HEK293 (cell line): ENCODE measurements around the gene GABRB2.

Experiments used
- CTCF ChIA-PET: fragments of 350-600 bp; formaldehyde crosslinking; extraction: SDS; loops from one replicate; lab custom pipeline; 2021; ENCODE audit warnings: antibody characterized with exemption; lab: Yijun Ruan, JAX
- POLR2A ChIA-PET: fragments of 300-600 bp; formaldehyde crosslinking; extraction: SDS; loops from one replicate; lab custom pipeline; 2020; ENCODE audit warnings: antibody characterized with exemption, inconsistent platforms; lab: Yijun Ruan, JAX
- H3K27ac ChIP-seq: fragments of 200-500 bp; sonication (Bioruptor generic); 2 replicates; pipeline ENCODE4 v1.5.1; 2014; ENCODE audit warnings: low read depth, low read length, control low read depth, inconsistent platforms; ENCODE audit errors: extremely low read depth
- H3K36me3 ChIP-seq, 2 experiments: fragments of 200-500 bp in 1 of 2; sonication (Bioruptor generic) in 1 of 2; 1 replicate in 1 of 2; 2 replicates in 1 of 2; pipeline ENCODE4 v1.5.1; 2014 to 2017; ENCODE audit warnings: inconsistent platforms in 2 of 2, low read length in 2 of 2; ENCODE audit not compliant: control insufficient read depth in 2 of 2, insufficient read depth in 1 of 2
- H3K4me1 ChIP-seq: fragments of 200-500 bp; sonication (Bioruptor generic); 2 replicates; pipeline ENCODE4 v1.5.1; 2014; ENCODE audit warnings: mild to moderate bottlenecking, low read length, inconsistent platforms; ENCODE audit not compliant: control insufficient read depth, insufficient read depth
- H3K4me3 ChIP-seq: 2 replicates; pipeline ENCODE4 v1.5.1; 2011; ENCODE audit warnings: low read depth, mild to moderate bottlenecking, control low read depth, low read length, moderate library complexity
- H3K9me3 ChIP-seq: fragments of 200-500 bp; sonication (Bioruptor generic); 2 replicates; pipeline ENCODE4 v1.5.1; 2014; ENCODE audit warnings: low read depth, low read length, inconsistent platforms; ENCODE audit not compliant: control insufficient read depth, insufficient read depth
- AEBP2 ChIP-seq: fragments of 450-650 bp; formaldehyde crosslinking; IDR thresholded peaks from 2 replicates; pipeline ENCODE4 v1.5.1; 2016; ENCODE audit warnings: missing biosample characterization, missing genetic modification characterization, borderline replicate concordance
- BCL11A ChIP-seq: fragments of 450-650 bp; formaldehyde crosslinking; IDR thresholded peaks from 2 replicates; pipeline ENCODE4 v1.5.1; 2016; ENCODE audit warnings: low read depth, missing biosample characterization, missing genetic modification characterization
- GLI2 ChIP-seq: fragments of 450-650 bp; formaldehyde crosslinking; IDR thresholded peaks from 2 replicates; pipeline ENCODE4; 2017; ENCODE audit warnings: missing biosample characterization, missing genetic modification characterization, low read depth, borderline replicate concordance
- KLF1 ChIP-seq: fragments of 450-650 bp; formaldehyde crosslinking; IDR thresholded peaks from 2 replicates; pipeline ENCODE4 v1.5.1; 2016; ENCODE audit warnings: missing biosample characterization, missing genetic modification characterization
- KLF8 ChIP-seq: fragments of 450-650 bp; formaldehyde crosslinking; IDR thresholded peaks from 2 replicates; pipeline ENCODE4 v1.5.1; 2016; ENCODE audit warnings: missing biosample characterization, missing genetic modification characterization
- MZF1 ChIP-seq: fragments of 450-650 bp; formaldehyde crosslinking; IDR thresholded peaks from 2 replicates; pipeline ENCODE4 v1.5.1; 2017; ENCODE audit warnings: missing biosample characterization, missing genetic modification characterization, borderline replicate concordance
- OSR2 ChIP-seq: fragments of 450-650 bp; formaldehyde crosslinking; IDR thresholded peaks from 2 replicates; pipeline ENCODE4 v1.5.1; 2016; ENCODE audit warnings: missing biosample characterization, missing genetic modification characterization
- OVOL3 ChIP-seq: fragments of 450-650 bp; formaldehyde crosslinking; IDR thresholded peaks from 2 replicates; pipeline ENCODE4 v1.5.1; 2016; ENCODE audit warnings: missing biosample characterization, missing genetic modification characterization
- REPIN1 ChIP-seq: fragments of 450-650 bp; formaldehyde crosslinking; IDR thresholded peaks from 2 replicates; pipeline ENCODE4 v1.5.1; 2017; ENCODE audit warnings: missing biosample characterization, missing genetic modification characterization, low read depth
- SP2 ChIP-seq: fragments of 450-650 bp; formaldehyde crosslinking; IDR thresholded peaks from 2 replicates; pipeline ENCODE4 v1.5.1; 2016; ENCODE audit warnings: missing biosample characterization, missing genetic modification characterization
- TCF7L2 ChIP-seq: IDR thresholded peaks from 2 replicates; pipeline ENCODE4 v1.6.1; 2011; ENCODE audit warnings: low read depth, mild to moderate bottlenecking, inconsistent platforms, low read length, moderate library complexity, borderline replicate concordance
- WT1 ChIP-seq: fragments of 450-650 bp; formaldehyde crosslinking; IDR thresholded peaks from 2 replicates; pipeline ENCODE4 v1.5.1; 2016; ENCODE audit warnings: missing biosample characterization, missing genetic modification characterization
- ZBTB21 ChIP-seq: fragments of 450-650 bp; formaldehyde crosslinking; IDR thresholded peaks from 2 replicates; pipeline ENCODE4 v1.5.1; 2017; ENCODE audit warnings: missing biosample characterization, missing genetic modification characterization
- ZBTB48 ChIP-seq: fragments of 450-650 bp; formaldehyde crosslinking; IDR thresholded peaks from 2 replicates; pipeline ENCODE4 v1.5.1; 2016; ENCODE audit warnings: missing biosample characterization, missing genetic modification characterization
- ZBTB8A ChIP-seq: fragments of 450-650 bp; formaldehyde crosslinking; IDR thresholded peaks from 2 replicates; pipeline ENCODE4 v1.5.1; 2016; ENCODE audit warnings: missing biosample characterization, missing genetic modification characterization
- ZFHX2 ChIP-seq: fragments of 450-650 bp; formaldehyde crosslinking; conservative IDR thresholded peaks from 2 replicates; pipeline ENCODE4 v1.5.1; 2016; ENCODE audit warnings: missing biosample characterization, missing genetic modification characterization
- ZFP37 ChIP-seq: fragments of 450-650 bp; formaldehyde crosslinking; IDR thresholded peaks from 2 replicates; pipeline ENCODE4 v1.5.1; 2016; ENCODE audit warnings: missing biosample characterization, missing genetic modification characterization
- ZFP41 ChIP-seq: fragments of 450-650 bp; formaldehyde crosslinking; IDR thresholded peaks from 2 replicates; pipeline ENCODE4 v1.5.1; 2016; ENCODE audit warnings: missing biosample characterization, missing genetic modification characterization, borderline replicate concordance
- ZFP69B ChIP-seq: fragments of 450-650 bp; formaldehyde crosslinking; IDR thresholded peaks from 2 replicates; pipeline ENCODE4 v1.5.1; 2016; ENCODE audit warnings: missing biosample characterization, missing genetic modification characterization
- ZNF146 ChIP-seq: fragments of 450-650 bp; formaldehyde crosslinking; IDR thresholded peaks from 2 replicates; pipeline ENCODE4 v1.5.1; 2016; ENCODE audit warnings: missing biosample characterization, missing genetic modification characterization
- ZNF19 ChIP-seq: fragments of 450-650 bp; formaldehyde crosslinking; IDR thresholded peaks from 2 replicates; pipeline ENCODE4; 2016; ENCODE audit warnings: missing biosample characterization, missing genetic modification characterization, low read depth
- ZNF2 ChIP-seq: fragments of 450-650 bp; formaldehyde crosslinking; IDR thresholded peaks from 2 replicates; pipeline ENCODE4 v1.5.1; 2016; ENCODE audit warnings: missing biosample characterization, missing genetic modification characterization
- ZNF211 ChIP-seq: fragments of 450-650 bp; formaldehyde crosslinking; IDR thresholded peaks from 2 replicates; pipeline ENCODE4 v1.5.1; 2016; ENCODE audit warnings: low read depth, missing biosample characterization, missing genetic modification characterization
- ZNF214 ChIP-seq: fragments of 450-650 bp; formaldehyde crosslinking; IDR thresholded peaks from 2 replicates; pipeline ENCODE4 v1.5.1; 2017; ENCODE audit warnings: missing biosample characterization, mild to moderate bottlenecking, missing genetic modification characterization, borderline replicate concordance
- ZNF248 ChIP-seq: fragments of 450-650 bp; formaldehyde crosslinking; IDR thresholded peaks from 2 replicates; pipeline ENCODE4 v1.5.1; 2017; ENCODE audit warnings: missing biosample characterization, missing genetic modification characterization
- ZNF354C ChIP-seq: fragments of 450-650 bp; formaldehyde crosslinking; IDR thresholded peaks from 2 replicates; pipeline ENCODE4 v1.5.1; 2016; ENCODE audit warnings: missing biosample characterization, missing genetic modification characterization, low read depth, borderline replicate concordance
- ZNF473 ChIP-seq: fragments of 450-650 bp; formaldehyde crosslinking; IDR thresholded peaks from 2 replicates; pipeline ENCODE4 v1.5.1; 2017; ENCODE audit warnings: missing biosample characterization, missing genetic modification characterization
- ZNF501 ChIP-seq: fragments of 450-650 bp; formaldehyde crosslinking; IDR thresholded peaks from 2 replicates; pipeline ENCODE4 v1.5.1; 2016; ENCODE audit warnings: missing biosample characterization, missing genetic modification characterization
- ZNF521 ChIP-seq: fragments of 450-650 bp; formaldehyde crosslinking; IDR thresholded peaks from 2 replicates; pipeline ENCODE4 v1.5.1; 2017; ENCODE audit warnings: missing biosample characterization, mild to moderate bottlenecking, missing genetic modification characterization
- ZNF555 ChIP-seq: fragments of 450-650 bp; formaldehyde crosslinking; conservative IDR thresholded peaks from 2 replicates; pipeline ENCODE4 v1.5.1; 2017; ENCODE audit warnings: missing biosample characterization, mild to moderate bottlenecking, missing genetic modification characterization, inconsistent platforms
- ZNF624 ChIP-seq: fragments of 450-650 bp; formaldehyde crosslinking; IDR thresholded peaks from 2 replicates; pipeline ENCODE4 v1.5.1; 2017; ENCODE audit warnings: missing biosample characterization, missing genetic modification characterization
- ZNF785 ChIP-seq: fragments of 450-650 bp; formaldehyde crosslinking; IDR thresholded peaks from 2 replicates; pipeline ENCODE4 v1.5.1; 2016; ENCODE audit warnings: missing biosample characterization, missing genetic modification characterization
- ZNF792 ChIP-seq: fragments of 450-650 bp; formaldehyde crosslinking; IDR thresholded peaks from 2 replicates; pipeline ENCODE4 v1.5.1; 2016; ENCODE audit warnings: missing biosample characterization, missing genetic modification characterization
- ZNF830 ChIP-seq: fragments of 450-650 bp; IDR thresholded peaks from 2 replicates; pipeline ENCODE4 v1.5.0; 2018; ENCODE audit warnings: missing biosample characterization, missing genetic modification characterization, low read depth, mild to moderate bottlenecking, moderate library complexity
- ZNF843 ChIP-seq: fragments of 450-650 bp; formaldehyde crosslinking; IDR thresholded peaks from 2 replicates; pipeline ENCODE4 v1.5.1; 2016; ENCODE audit warnings: missing biosample characterization, missing genetic modification characterization
- ZSCAN16 ChIP-seq: fragments of 450-650 bp; formaldehyde crosslinking; IDR thresholded peaks from 2 replicates; pipeline ENCODE4 v1.5.1; 2016; ENCODE audit warnings: missing biosample characterization, missing genetic modification characterization
- ZSCAN30 ChIP-seq: fragments of 450-650 bp; IDR thresholded peaks from 2 replicates; pipeline ENCODE4 v1.5.1; 2018; ENCODE audit warnings: missing biosample characterization, mild to moderate bottlenecking, missing genetic modification characterization, moderate library complexity

The GABRB2 gene

GRCh38 chr5:161580621-161581020 is 34.1 kb upstream of the GABRB2 start:
- CTCF ChIA-PET = no interaction called here
- Histone ChIP-seq H3K4me3 (no peak overlapping the region), H3K4me1 (no peaks in the 10 kb centered on the region), H3K27ac (no peak overlapping the region), H3K9me3 (no peaks in the 10 kb centered on the region), H3K36me3 (no peaks in the 10 kb centered on the region)
- TF ChIP-seq OSR2 (tag by site-specific recombination) (no peak), ZNF473 (tag by site-specific recombination) (no peak)
- TF ChIP-seq, all 188 proteins: peak for 0
- POLR2A ChIA-PET = no interaction called here

GRCh38 chr5:161572914-161573313 is 26.4 kb upstream of the GABRB2 start:
- no peak overlapping the region for H3K27ac ChIP-seq
- H3K9me3 ChIP-seq = no peaks in the 10 kb centered on the region
- H3K4me3 ChIP-seq = no peak overlapping the region
- TF ChIP-seq ZNF248 (no peak), KLF1 (tag by site-specific recombination) (no peak), ZNF146 (tag by site-specific recombination) (no peak), KLF8 (tag by site-specific recombination) (no peak), ZNF211 (no peak), ZNF555 (tag by site-specific recombination) (no peak), ZBTB8A (tag by site-specific recombination) (no peak), MZF1 (no peak), AEBP2 (no peak), ZFP69B (tag by site-specific recombination) (no peak), ZBTB21 (tag by site-specific recombination) (no peak), ZNF2 (tag by site-specific recombination) (no peak), ZNF843 (tag by site-specific recombination) (no peak), ZNF214 (tag by site-specific recombination) (no peak), SP2 (no peak), ZFP41 (tag by site-specific recombination) (no peak), ZNF792 (tag by site-specific recombination) (no peak), ZNF354C (tag by site-specific recombination) (no peak), OVOL3 (tag by site-specific recombination) (no peak)
- CTCF ChIA-PET = no interaction called here
- POLR2A ChIA-PET = no interaction called here
- no peaks in the 10 kb centered on the region for H3K36me3 ChIP-seq
- H3K4me1 ChIP-seq = no peaks in the 10 kb centered on the region

- Histone ChIP-seq H3K9me3 (no peaks in the 10 kb centered on the region), H3K4me3 (no peak overlapping the region), H3K27ac (no peak overlapping the region), H3K4me1 (no peaks in the 10 kb centered on the region), H3K36me3 (no peaks in the 10 kb centered on the region)
- CTCF ChIA-PET = no interaction called here
- POLR2A ChIA-PET = no interaction called here
- TF ChIP-seq ZSCAN16 (tag by site-specific recombination) (no peak), ZNF521 (tag by site-specific recombination) (no peak), GLI2 (tag by site-specific recombination) (no peak), ZSCAN30 (tag by site-specific recombination) (no peak), ZBTB48 (tag by site-specific recombination) (no peak), BCL11A (tag by site-specific recombination) (no peak), REPIN1 (tag by site-specific recombination) (no peak), TCF7L2 (no peak), WT1 (tag by site-specific recombination) (no peak), ZNF19 (tag by site-specific recombination) (no peak), ZNF785 (tag by site-specific recombination) (no peak), ZFP37 (tag by site-specific recombination) (no peak), ZNF624 (tag by site-specific recombination) (no peak), ZFHX2 (tag by site-specific recombination) (no peak), ZNF501 (no peak), ZNF830 (tag by site-specific recombination) (no peak)
These were observed 19.6 kb upstream of the GABRB2 start for GRCh38 chr5:161566081-161566480.
